ENCODE measurements around the gene CCDC27.

Gene CCDC27

GRCh38 chr1:3770047-3770765, 18.0 kb downstream of the CCDC27 start:
- ChIA-PET POLR2A (no interaction called here), CTCF (interaction anchor here (0.9 to 2.1 kb wide), 4 partner anchors 9 to 105 kb away, joined by 3 to 5 read pairs (median 4); no protein-coding TSS in a partner anchor)
- DNase-seq (ENCODE audit: extremely low spot score): no peak
- TF ChIP-seq CTCF (IDR thresholded peaks at IDR 0.05; ENCODE audit: control extremely low read depth, extremely low read depth, low read depth, missing control alignments): no peak

GRCh38 chr1:3771108-3772026, 19.1 kb downstream of the CCDC27 start:
- DNase-seq (ENCODE audit: extremely low spot score): no peak
- no peak for TF ChIP-seq CTCF (IDR thresholded peaks at IDR 0.05; ENCODE audit: control extremely low read depth, extremely low read depth, low read depth, missing control alignments)
- CTCF ChIA-PET: interaction anchor here (1.0 to 1.2 kb wide), 2 partner anchors 22 to 47 kb away, joined by 3 read pairs; no protein-coding TSS in a partner anchor
- POLR2A ChIA-PET: no interaction called here

GRCh38 chr1:3772027-3772714, 19.9 kb downstream of the CCDC27 start:
- ChIA-PET POLR2A (no interaction called here), CTCF (interaction anchor here (1.0 to 1.2 kb wide), 2 partner anchors 21 to 48 kb away, joined by 3 read pairs; no protein-coding TSS in a partner anchor)
- DNase-seq (ENCODE audit: extremely low spot score): peak; percentile 100
- no peak for TF ChIP-seq CTCF (IDR thresholded peaks at IDR 0.05; ENCODE audit: control extremely low read depth, extremely low read depth, low read depth, missing control alignments)

GRCh38 chr1:3772715-3773571, 20.7 kb downstream of the CCDC27 start, which contains the start of gene SMIM1:
TSS of gene SMIM1 (plus strand) at chr1:3772749. CDS start at chr1:3775374, 2,625 bp downstream.
- DNase-seq (ENCODE audit: extremely low spot score): peak; percentile 53
- ChIA-PET POLR2A (no interaction called here), CTCF (interaction anchor here (1.3 kb wide), 1 partner anchor 127 kb away, joined by 3 read pairs; the partner anchor contains the start of gene C1orf174)
- TF ChIP-seq CTCF (IDR thresholded peaks at IDR 0.05; ENCODE audit: control extremely low read depth, extremely low read depth, low read depth, missing control alignments): no peak

- ChIA-PET POLR2A (no interaction called here), CTCF (interaction anchor here (1.1 to 1.3 kb wide), 2 partner anchors 22 to 126 kb away, joined by 3 read pairs; partner anchors contain the start of gene C1orf174)
- no peak for DNase-seq (ENCODE audit: extremely low spot score)
- no peak for TF ChIP-seq CTCF (IDR thresholded peaks at IDR 0.05; ENCODE audit: control extremely low read depth, extremely low read depth, low read depth, missing control alignments)
These were observed 21.5 kb downstream of the CCDC27 start for GRCh38 chr1:3773572-3774275.

All from GM10248 (cell line).